ENCODE results near the gene RAB20.

GRCh38 chr13:110485604-110486003 is 75.9 kb downstream of the RAB20 start:
- no peak for TF ChIP-seq CTCF (IDR thresholded peaks at IDR 0.05)
- TF ChIP-seq EP300 (IDR thresholded peaks at IDR 0.05) = no peak
